Measurements from ENCODE around the gene HCN3. TPM values are rescaled to one million over a fixed set of nuclear protein-coding genes. Genes with fewer than 3 reads are reported as not detected.

The HCN3 gene
- total RNA-seq, 2 experiments from 2014 or later: 1.9 to 2.4 TPM

GRCh38 chr1:155269381-155269780 lies 7.9 kb upstream of the HCN3 start:
- ChIA-PET POLR2A (no interaction called here), CTCF (no interaction called here)
- Mint-ChIP-seq H3K36me3 (peaks cover 64% of the 10 kb centered on the region), H3K4me3 (no peak overlapping the region), H3K27me3 (no peaks in the 10 kb centered on the region), H3K4me1 (ENCODE audit: low read depth) (peaks cover 29% of the 10 kb centered on the region), H3K27ac (no peak overlapping the region), H3K9me3 (no peaks in the 10 kb centered on the region)
- no peak for DNase-seq
- intact Hi-C loops (cut with micrococcal nuclease): no loop called here

- no peak for DNase-seq
- POLR2A ChIA-PET: interaction anchor here (0.6 to 2.5 kb wide), 10 partner anchors 9 to 584 kb away, joined by 3 to 14 read pairs (median 4); partner anchors contain the start of genes FDPS, GON4L and SCAMP3
- Mint-ChIP-seq H3K9me3 (no peaks in the 10 kb centered on the region), H3K36me3 (peaks cover 36% of the 10 kb centered on the region), H3K27me3 (no peaks in the 10 kb centered on the region), H3K4me3 (peak overlapping the region; percentile 88), H3K4me1 (ENCODE audit: low read depth) (peaks cover 43% of the 10 kb centered on the region), H3K27ac (peak overlapping the region; percentile 85)
- CTCF ChIA-PET: interaction anchor here (0.6 to 4.4 kb wide), 7 partner anchors 8 to 50 kb away, joined by 3 to 39 read pairs (median 6); partner anchors contain the start of genes FDPS and SCAMP3
- intact Hi-C loops (cut with micrococcal nuclease): loop anchor here (1.0 to 10.0 kb wide), 4 partner anchors 10 to 582 kb away; partner anchors contain the start of genes GON4L, SCAMP3 and SYT11
Measured at GRCh38 chr1:155272466-155273342, 4.6 kb upstream of the HCN3 start.

- peak; percentile 98 for DNase-seq
- no peaks in the 10 kb centered on the region for H3K9me3 Mint-ChIP-seq
- ChIA-PET CTCF (interaction anchor here (0.6 to 4.4 kb wide), 8 partner anchors 8 to 50 kb away, joined by 3 to 39 read pairs (median 4); partner anchors contain the start of genes FDPS and SCAMP3), POLR2A (interaction anchor here (0.5 to 2.5 kb wide), 10 partner anchors 10 to 590 kb away, joined by 3 to 14 read pairs (median 4); partner anchors contain the start of genes FDPS, GON4L and SCAMP3)
- intact Hi-C loops (cut with micrococcal nuclease): loop anchor here (1.0 to 10.0 kb wide), 4 partner anchors 11 to 581 kb away; partner anchors contain the start of genes GON4L, SCAMP3 and SYT11
- H3K36me3 Mint-ChIP-seq: peaks cover 30% of the 10 kb centered on the region
- peak within 1 kb of the TSS; percentile 88 for H3K4me3 Mint-ChIP-seq
- peaks cover 47% of the 10 kb centered on the region for H3K4me1 Mint-ChIP-seq (ENCODE audit: low read depth)
- H3K27me3 Mint-ChIP-seq: no peaks in the 10 kb centered on the region
- peak within 1 kb of the TSS; percentile 85 for H3K27ac Mint-ChIP-seq
Measured at GRCh38 chr1:155273343-155274245, 3.7 kb upstream of the HCN3 start, which contains the start of gene CLK2. Gene CLK2, minus strand, starts transcription at chr1:155273504. Its CDS starts 2,527 bp downstream, at chr1:155270977.

DNA sequence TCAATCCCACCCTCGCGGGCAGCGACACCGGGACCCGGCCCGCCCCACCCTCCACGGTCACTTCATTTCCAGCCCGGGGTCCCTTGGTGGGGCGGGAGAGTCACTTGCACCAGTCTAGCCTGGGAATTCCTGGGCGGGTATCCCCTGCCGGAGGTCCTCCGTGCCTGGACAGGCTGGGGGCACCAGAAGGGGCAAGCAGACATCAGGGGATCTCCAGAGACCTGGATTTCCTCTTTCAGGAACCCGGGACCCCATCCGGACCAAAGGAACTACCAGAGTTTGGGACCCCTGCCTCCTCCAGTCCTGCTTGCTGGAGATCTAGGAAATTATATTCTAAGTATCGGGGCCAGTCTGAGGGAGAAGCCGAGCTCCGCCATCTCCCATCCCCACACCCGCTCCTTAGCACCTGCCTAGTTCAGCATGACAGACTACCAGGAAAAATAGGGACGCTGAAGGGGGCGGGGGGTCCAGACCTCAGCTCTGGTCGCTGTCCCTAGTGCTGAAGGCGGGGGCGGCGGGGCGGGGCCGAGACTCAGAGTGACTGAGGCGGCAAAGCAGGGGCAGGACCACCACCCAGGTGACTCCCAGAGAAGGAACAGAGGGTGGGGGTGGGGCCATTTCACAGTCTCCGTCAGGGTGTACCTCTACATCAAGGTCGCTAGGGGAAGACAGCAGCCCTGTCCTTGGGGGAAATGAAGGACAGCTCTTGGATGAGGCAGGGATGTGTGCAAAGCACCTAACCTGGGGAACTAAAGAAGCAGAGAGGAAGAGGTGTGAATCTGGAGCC lies 832 bp downstream of the HCN3 start:
- intact Hi-C loops (cut with micrococcal nuclease): loop anchor here (1.0 to 10.0 kb wide), 6 partner anchors 16 to 577 kb away; partner anchors contain the start of genes FDPS, GON4L, SCAMP3 and SYT11
- ChIA-PET POLR2A (interaction anchor here (1.0 to 1.2 kb wide), 2 partner anchors 17 to 30 kb away, joined by 5 to 6 read pairs; partner anchors contain the start of gene FDPS), CTCF (interaction anchor here (1.5 to 3.0 kb wide), 4 partner anchors 27 to 45 kb away, joined by 5 to 15 read pairs (median 10); partner anchors contain the start of gene FDPS)
- Mint-ChIP-seq H3K27me3 (no peaks in the 10 kb centered on the region), H3K27ac (no peak overlapping the region), H3K4me3 (peak overlapping the region; percentile 65), H3K4me1 (ENCODE audit: low read depth) (peaks cover 26% of the 10 kb centered on the region), H3K9me3 (no peaks in the 10 kb centered on the region), H3K36me3 (peaks cover 1% of the 10 kb centered on the region)
- DNase-seq: peak; percentile 89

GRCh38 chr1:155278689-155279160 lies 1.5 kb downstream of the HCN3 start:
- no peaks in the 10 kb centered on the region for H3K27me3 Mint-ChIP-seq
- ChIA-PET POLR2A (interaction anchor here (1.0 to 1.2 kb wide), 2 partner anchors 17 to 29 kb away, joined by 5 to 6 read pairs; partner anchors contain the start of gene FDPS), CTCF (interaction anchor here (1.5 to 3.0 kb wide), 4 partner anchors 28 to 45 kb away, joined by 5 to 15 read pairs (median 10); partner anchors contain the start of gene FDPS)
- no peak overlapping the region for H3K4me3 Mint-ChIP-seq
- H3K36me3 Mint-ChIP-seq: no peaks in the 10 kb centered on the region
- no peaks in the 10 kb centered on the region for H3K9me3 Mint-ChIP-seq
- intact Hi-C loops (cut with micrococcal nuclease): loop anchor here (5.0 to 10.0 kb wide), 3 partner anchors 259 to 576 kb away; partner anchors contain the start of genes GON4L and SYT11
- H3K27ac Mint-ChIP-seq: no peak overlapping the region
- no peak for DNase-seq
- peaks cover 22% of the 10 kb centered on the region for H3K4me1 Mint-ChIP-seq (ENCODE audit: low read depth)

GRCh38 chr1:155279268-155279667 lies 2.0 kb downstream of the HCN3 start:
- Mint-ChIP-seq H3K4me3 (no peak overlapping the region), H3K36me3 (no peaks in the 10 kb centered on the region), H3K27ac (no peak overlapping the region), H3K27me3 (no peaks in the 10 kb centered on the region), H3K4me1 (ENCODE audit: low read depth) (peaks cover 20% of the 10 kb centered on the region), H3K9me3 (no peaks in the 10 kb centered on the region)
- ChIA-PET CTCF (interaction anchor here (1.5 to 3.0 kb wide), 3 partner anchors 29 to 44 kb away, joined by 6 to 15 read pairs (median 14); partner anchors contain the start of gene FDPS), POLR2A (interaction anchor here (1.2 kb wide), 1 partner anchor 18 kb away, joined by 5 read pairs; no protein-coding TSS in a partner anchor)
- DNase-seq: no peak
- intact Hi-C loops (cut with micrococcal nuclease): loop anchor here (5.0 to 10.0 kb wide), 3 partner anchors 258 to 576 kb away; partner anchors contain the start of genes GON4L and SYT11

DNA sequence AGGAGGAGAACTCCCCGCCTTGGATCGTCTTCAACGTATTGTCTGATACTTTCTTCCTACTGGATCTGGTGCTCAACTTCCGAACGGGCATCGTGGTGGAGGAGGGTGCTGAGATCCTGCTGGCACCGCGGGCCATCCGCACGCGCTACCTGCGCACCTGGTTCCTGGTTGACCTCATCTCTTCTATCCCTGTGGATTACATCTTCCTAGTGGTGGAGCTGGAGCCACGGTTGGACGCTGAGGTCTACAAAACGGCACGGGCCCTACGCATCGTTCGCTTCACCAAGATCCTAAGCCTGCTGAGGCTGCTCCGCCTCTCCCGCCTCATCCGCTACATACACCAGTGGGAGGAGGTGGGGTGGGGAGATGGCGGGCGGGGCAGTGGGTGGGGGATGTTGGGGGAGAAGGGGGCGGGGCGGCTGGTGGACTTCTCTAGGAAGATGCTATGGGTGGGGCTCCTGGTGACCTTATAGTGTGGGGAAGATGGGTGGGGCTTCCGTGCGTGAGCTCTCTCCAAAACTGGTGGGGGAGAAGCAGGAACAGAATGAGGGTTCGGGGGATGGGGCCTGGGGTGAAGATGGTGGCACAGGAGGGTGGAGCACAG lies 5.3 kb downstream of the HCN3 start:
- ChIA-PET CTCF (no interaction called here), POLR2A (no interaction called here)
- intact Hi-C loops (cut with micrococcal nuclease): no loop called here
- H3K36me3 Mint-ChIP-seq: no peaks in the 10 kb centered on the region
- H3K4me1 Mint-ChIP-seq (ENCODE audit: low read depth): peaks cover 6% of the 10 kb centered on the region
- H3K27ac Mint-ChIP-seq: no peak overlapping the region
- H3K9me3 Mint-ChIP-seq: no peaks in the 10 kb centered on the region
- no peak for DNase-seq
- no peak overlapping the region for H3K4me3 Mint-ChIP-seq
- H3K27me3 Mint-ChIP-seq: no peaks in the 10 kb centered on the region

DNA sequence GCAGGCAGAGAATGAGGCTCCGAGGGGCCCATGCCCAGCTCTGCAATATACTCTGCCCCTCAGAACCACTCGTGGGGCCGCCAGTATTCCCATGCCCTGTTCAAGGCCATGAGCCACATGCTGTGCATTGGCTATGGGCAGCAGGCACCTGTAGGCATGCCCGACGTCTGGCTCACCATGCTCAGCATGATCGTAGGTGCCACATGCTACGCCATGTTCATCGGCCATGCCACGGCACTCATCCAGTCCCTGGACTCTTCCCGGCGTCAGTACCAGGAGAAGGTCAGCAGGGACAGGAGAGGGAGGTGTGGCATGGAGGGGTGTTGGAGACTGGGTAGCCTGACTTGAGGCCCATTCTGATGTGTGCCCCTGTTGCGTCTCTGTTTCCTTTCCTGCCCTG lies 7.2 kb downstream of the HCN3 start:
- Mint-ChIP-seq H3K27ac (no peak overlapping the region), H3K4me1 (ENCODE audit: low read depth) (no peaks in the 10 kb centered on the region), H3K4me3 (no peak overlapping the region), H3K9me3 (no peaks in the 10 kb centered on the region), H3K36me3 (no peaks in the 10 kb centered on the region), H3K27me3 (no peaks in the 10 kb centered on the region)
- no peak for DNase-seq
- POLR2A ChIA-PET: no interaction called here
- intact Hi-C loops (cut with micrococcal nuclease): no loop called here
- CTCF ChIA-PET: no interaction called here

GRCh38 chr1:155285063-155285462 lies 7.8 kb downstream of the HCN3 start:
- Mint-ChIP-seq H3K4me1 (ENCODE audit: low read depth) (no peaks in the 10 kb centered on the region), H3K9me3 (no peaks in the 10 kb centered on the region), H3K27ac (no peak overlapping the region), H3K36me3 (no peaks in the 10 kb centered on the region), H3K4me3 (no peak overlapping the region), H3K27me3 (no peaks in the 10 kb centered on the region)
- intact Hi-C loops (cut with micrococcal nuclease): no loop called here
- CTCF ChIA-PET: no interaction called here
- POLR2A ChIA-PET: no interaction called here
- DNase-seq: no peak

- POLR2A ChIA-PET: no interaction called here
- no peak overlapping the region for H3K27ac Mint-ChIP-seq
- H3K9me3 Mint-ChIP-seq: no peaks in the 10 kb centered on the region
- intact Hi-C loops (cut with micrococcal nuclease): no loop called here
- no peak for DNase-seq
- no peak overlapping the region for H3K4me3 Mint-ChIP-seq
- H3K36me3 Mint-ChIP-seq: no peaks in the 10 kb centered on the region
- CTCF ChIA-PET: interaction anchor here (0.6 kb wide), 1 partner anchor 27 kb away, joined by 3 read pairs; no protein-coding TSS in a partner anchor
- no peaks in the 10 kb centered on the region for H3K27me3 Mint-ChIP-seq
- no peaks in the 10 kb centered on the region for H3K4me1 Mint-ChIP-seq (ENCODE audit: low read depth)
Measured at GRCh38 chr1:155285631-155286044, 8.4 kb downstream of the HCN3 start.
